ENCODE results near the gene CELF4. TPM values are rescaled to one million over a fixed set of nuclear protein-coding genes. Genes with fewer than 3 reads are reported as not detected.
A peak's percentile ranks its signal among the peaks of the same experiment; 100 is the strongest.

The CELF4 gene
- total RNA-seq, 1 donor from 2014 or later, result 0.44 TPM

DNA sequence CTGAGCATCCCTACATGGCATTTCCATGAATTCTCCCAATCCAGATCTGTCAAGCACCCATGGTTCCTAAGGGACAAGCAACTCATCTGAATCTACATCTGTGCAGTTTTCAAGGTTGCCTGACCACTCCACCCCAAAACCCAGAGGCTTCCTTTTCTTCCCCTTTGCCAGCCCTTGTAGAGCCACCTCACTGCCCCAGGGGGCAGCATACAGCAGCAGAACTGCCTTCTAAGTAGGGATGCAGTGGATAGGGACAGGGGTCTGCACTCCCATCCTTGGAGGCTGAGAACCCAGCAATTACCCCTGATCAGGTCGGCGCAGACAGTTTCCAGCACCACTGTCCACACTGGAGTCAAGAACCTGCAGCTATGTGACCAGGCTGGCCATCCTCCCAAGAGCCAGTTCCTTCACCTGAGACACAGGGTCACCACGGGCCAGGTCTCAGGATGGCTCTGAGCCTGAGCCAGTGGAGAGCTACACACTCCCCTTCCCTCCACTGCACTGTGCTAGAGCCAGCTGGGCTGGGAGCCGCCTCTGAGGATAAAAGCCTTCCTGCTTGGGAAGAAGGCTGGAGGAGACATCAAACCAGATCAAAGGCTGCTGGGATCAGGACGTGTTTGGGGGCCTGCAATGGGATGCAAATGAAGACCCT, 283.1 kb downstream of the CELF4 start:
- peaks cover 13% of the 10 kb centered on the region for H3K27me3 Mint-ChIP-seq (ENCODE audit: unreplicated experiment)
- TF ChIP-seq, protein P1, sequence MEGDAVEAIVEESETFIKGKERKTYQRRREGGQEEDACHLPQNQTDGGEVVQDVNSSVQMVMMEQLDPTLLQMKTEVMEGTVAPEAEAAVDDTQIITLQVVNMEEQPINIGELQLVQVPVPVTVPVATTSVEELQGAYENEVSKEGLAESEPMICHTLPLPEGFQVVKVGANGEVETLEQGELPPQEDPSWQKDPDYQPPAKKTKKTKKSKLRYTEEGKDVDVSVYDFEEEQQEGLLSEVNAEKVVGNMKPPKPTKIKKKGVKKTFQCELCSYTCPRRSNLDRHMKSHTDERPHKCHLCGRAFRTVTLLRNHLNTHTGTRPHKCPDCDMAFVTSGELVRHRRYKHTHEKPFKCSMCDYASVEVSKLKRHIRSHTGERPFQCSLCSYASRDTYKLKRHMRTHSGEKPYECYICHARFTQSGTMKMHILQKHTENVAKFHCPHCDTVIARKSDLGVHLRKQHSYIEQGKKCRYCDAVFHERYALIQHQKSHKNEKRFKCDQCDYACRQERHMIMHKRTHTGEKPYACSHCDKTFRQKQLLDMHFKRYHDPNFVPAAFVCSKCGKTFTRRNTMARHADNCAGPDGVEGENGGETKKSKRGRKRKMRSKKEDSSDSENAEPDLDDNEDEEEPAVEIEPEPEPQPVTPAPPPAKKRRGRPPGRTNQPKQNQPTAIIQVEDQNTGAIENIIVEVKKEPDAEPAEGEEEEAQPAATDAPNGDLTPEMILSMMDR (IDR thresholded peaks at IDR 0.05; ENCODE audit: unreplicated experiment), result peak; percentile 31
- no peak for DNase-seq (ENCODE audit: low spot score)
- H3K9me3 Mint-ChIP-seq (ENCODE audit: unreplicated experiment), result no peaks in the 10 kb centered on the region
- peaks cover 8% of the 10 kb centered on the region for H3K36me3 Mint-ChIP-seq (ENCODE audit: low read depth, unreplicated experiment)
- H3K27ac Mint-ChIP-seq (ENCODE audit: unreplicated experiment), result no peak overlapping the region
- H3K4me1 Mint-ChIP-seq (ENCODE audit: unreplicated experiment), result peaks cover 7% of the 10 kb centered on the region
- H3K4me3 Mint-ChIP-seq (ENCODE audit: unreplicated experiment), result no peak overlapping the region

DNA sequence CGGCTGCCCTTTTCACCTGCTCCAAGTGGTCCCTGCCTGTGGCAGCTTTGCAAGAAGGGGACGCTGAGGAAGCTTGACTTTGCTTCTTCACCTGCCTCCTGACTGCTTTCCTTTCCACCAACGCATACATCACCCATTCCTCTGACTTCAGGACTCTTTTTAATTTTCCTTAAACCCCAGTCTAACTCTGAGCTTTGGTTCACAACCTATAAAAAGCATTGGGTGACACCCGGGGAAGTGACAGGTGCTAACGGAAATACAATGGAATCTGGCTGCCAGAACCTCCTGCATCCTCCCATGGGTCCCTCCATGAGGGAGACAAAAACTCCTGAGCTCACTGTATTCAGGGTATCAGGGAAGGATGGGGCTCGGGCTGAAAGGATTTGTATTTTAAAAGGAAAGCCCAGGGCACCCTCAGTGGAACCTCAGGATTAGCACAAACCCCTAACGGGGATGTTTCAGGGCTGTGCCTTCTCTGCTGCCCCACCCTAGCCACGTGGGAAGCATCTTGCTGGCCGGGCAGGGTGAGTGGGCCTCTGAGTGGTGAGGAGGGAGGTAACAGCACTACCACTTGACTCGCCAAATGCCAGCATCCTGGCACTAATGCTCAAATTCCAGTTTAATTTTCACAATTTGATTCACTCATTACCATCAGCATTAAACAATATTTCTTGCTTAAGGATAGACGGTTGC, 284.8 kb downstream of the CELF4 start:
- TF ChIP-seq, protein P1 (IDR thresholded peaks at IDR 0.05; ENCODE audit: unreplicated experiment), result no peak
- Mint-ChIP-seq H3K36me3 (ENCODE audit: low read depth, unreplicated experiment) (peaks cover 6% of the 10 kb centered on the region), H3K27ac (ENCODE audit: unreplicated experiment) (no peak overlapping the region), H3K9me3 (ENCODE audit: unreplicated experiment) (no peaks in the 10 kb centered on the region), H3K4me1 (ENCODE audit: unreplicated experiment) (peaks cover 10% of the 10 kb centered on the region), H3K27me3 (ENCODE audit: unreplicated experiment) (peaks cover 14% of the 10 kb centered on the region), H3K4me3 (ENCODE audit: unreplicated experiment) (no peak overlapping the region)
- DNase-seq (ENCODE audit: low spot score), result no peak

GRCh38 chr18:37277804-37278203, 287.8 kb downstream of the CELF4 start:
- Mint-ChIP-seq H3K4me1 (ENCODE audit: unreplicated experiment) (peaks cover 10% of the 10 kb centered on the region), H3K4me3 (ENCODE audit: unreplicated experiment) (no peak overlapping the region), H3K36me3 (ENCODE audit: low read depth, unreplicated experiment) (no peaks in the 10 kb centered on the region), H3K27me3 (ENCODE audit: unreplicated experiment) (peaks cover 8% of the 10 kb centered on the region), H3K9me3 (ENCODE audit: unreplicated experiment) (no peaks in the 10 kb centered on the region), H3K27ac (ENCODE audit: unreplicated experiment) (no peak overlapping the region)
- DNase-seq (ENCODE audit: low spot score), result no peak
- TF ChIP-seq, protein P1 (IDR thresholded peaks at IDR 0.05; ENCODE audit: unreplicated experiment), result no peak

- no peak for DNase-seq (ENCODE audit: low spot score)
- Mint-ChIP-seq H3K4me3 (ENCODE audit: unreplicated experiment) (no peak overlapping the region), H3K36me3 (ENCODE audit: low read depth, unreplicated experiment) (no peaks in the 10 kb centered on the region), H3K9me3 (ENCODE audit: unreplicated experiment) (no peaks in the 10 kb centered on the region), H3K27me3 (ENCODE audit: unreplicated experiment) (peaks cover 8% of the 10 kb centered on the region), H3K4me1 (ENCODE audit: unreplicated experiment) (peaks cover 10% of the 10 kb centered on the region), H3K27ac (ENCODE audit: unreplicated experiment) (no peak overlapping the region)
- TF ChIP-seq, protein P1 (IDR thresholded peaks at IDR 0.05; ENCODE audit: unreplicated experiment), result no peak
Observed at GRCh38 chr18:37276111-37276890, 289.3 kb downstream of the CELF4 start.

All from endothelial cell (in vitro differentiated cells).